ENCODE results near the gene TREML1. TPM values are rescaled to one million over a fixed set of nuclear protein-coding genes. Genes with fewer than 3 reads are reported as not detected.

TREML1 gene
- total RNA-seq, 1 donor, result not detected

GRCh38 chr6:41182069-41183034 is 28.2 kb upstream of the TREML1 start:
- Histone ChIP-seq H3K79me2 (ENCODE audit: insufficient read depth, low read length) (no peaks in the 10 kb centered on the region), H3K9me3 (ENCODE audit: low read depth, low read length) (no peaks in the 10 kb centered on the region), H3K27me3 (ENCODE audit: insufficient read depth, low read length) (no peaks in the 10 kb centered on the region), H3K4me3 (ENCODE audit: insufficient read depth, low read length) (no peak overlapping the region), H3K4me2 (ENCODE audit: insufficient read depth, low read length) (no peak overlapping the region), H4K20me1 (ENCODE audit: insufficient read depth, low read length) (no peaks in the 10 kb centered on the region), H2AFZ (ENCODE audit: low read length) (no peak overlapping the region), H3K36me3 (ENCODE audit: insufficient read depth, low read length) (no peaks in the 10 kb centered on the region), H3K4me1 (ENCODE audit: insufficient read depth, low read length) (no peaks in the 10 kb centered on the region), H3K27ac (ENCODE audit: low read depth, low read length) (no peak overlapping the region)
- peak; percentile 89 for DNase-seq (ENCODE audit: insufficient read length, low spot score, missing footprints)
- TF ChIP-seq CTCF (IDR thresholded peaks at IDR 0.05; ENCODE audit: extremely low read depth, low read depth, low read length), result peak; percentile 78

GRCh38 chr6:41181566-41181965 is 27.4 kb upstream of the TREML1 start:
- no peak for DNase-seq (ENCODE audit: insufficient read length, low spot score, missing footprints)
- no peaks in the 10 kb centered on the region for H3K79me2 ChIP-seq (ENCODE audit: insufficient read depth, low read length)

GRCh38 chr6:41179163-41179562 is 25.0 kb upstream of the TREML1 start:
- Histone ChIP-seq H3K36me3 (ENCODE audit: insufficient read depth, low read length) (no peaks in the 10 kb centered on the region), H3K79me2 (ENCODE audit: insufficient read depth, low read length) (no peaks in the 10 kb centered on the region), H3K27ac (ENCODE audit: low read depth, low read length) (no peak overlapping the region), H3K4me2 (ENCODE audit: insufficient read depth, low read length) (no peak overlapping the region), H3K4me3 (ENCODE audit: insufficient read depth, low read length) (no peak overlapping the region), H3K27me3 (ENCODE audit: insufficient read depth, low read length) (no peaks in the 10 kb centered on the region), H3K9me3 (ENCODE audit: low read depth, low read length) (no peaks in the 10 kb centered on the region), H2AFZ (ENCODE audit: low read length) (no peak overlapping the region), H4K20me1 (ENCODE audit: insufficient read depth, low read length) (no peaks in the 10 kb centered on the region), H3K4me1 (ENCODE audit: insufficient read depth, low read length) (no peaks in the 10 kb centered on the region)
- no peak for TF ChIP-seq CTCF (IDR thresholded peaks at IDR 0.05; ENCODE audit: extremely low read depth, low read depth, low read length)
- no peak for DNase-seq (ENCODE audit: insufficient read length, low spot score, missing footprints)

More at GRCh38 chr6:41181566-41181965, 27.4 kb upstream of the TREML1 start:
- no peak for TF ChIP-seq CTCF (IDR thresholded peaks at IDR 0.05; ENCODE audit: extremely low read depth, low read depth, low read length)
- Histone ChIP-seq H3K4me1 (ENCODE audit: insufficient read depth, low read length) (no peaks in the 10 kb centered on the region), H3K27ac (ENCODE audit: low read depth, low read length) (no peak overlapping the region), H3K4me3 (ENCODE audit: insufficient read depth, low read length) (no peak overlapping the region), H3K27me3 (ENCODE audit: insufficient read depth, low read length) (no peaks in the 10 kb centered on the region), H3K4me2 (ENCODE audit: insufficient read depth, low read length) (no peak overlapping the region), H3K9me3 (ENCODE audit: low read depth, low read length) (no peaks in the 10 kb centered on the region), H2AFZ (ENCODE audit: low read length) (no peak overlapping the region), H3K36me3 (ENCODE audit: insufficient read depth, low read length) (no peaks in the 10 kb centered on the region), H4K20me1 (ENCODE audit: insufficient read depth, low read length) (no peaks in the 10 kb centered on the region)

- Histone ChIP-seq H4K20me1 (ENCODE audit: insufficient read depth, low read length) (no peaks in the 10 kb centered on the region), H3K27me3 (ENCODE audit: insufficient read depth, low read length) (no peaks in the 10 kb centered on the region), H3K36me3 (ENCODE audit: insufficient read depth, low read length) (no peaks in the 10 kb centered on the region), H2AFZ (ENCODE audit: low read length) (no peak overlapping the region), H3K79me2 (ENCODE audit: insufficient read depth, low read length) (no peaks in the 10 kb centered on the region), H3K4me1 (ENCODE audit: insufficient read depth, low read length) (no peaks in the 10 kb centered on the region), H3K27ac (ENCODE audit: low read depth, low read length) (no peak overlapping the region), H3K4me3 (ENCODE audit: insufficient read depth, low read length) (no peak overlapping the region), H3K4me2 (ENCODE audit: insufficient read depth, low read length) (no peak overlapping the region), H3K9me3 (ENCODE audit: low read depth, low read length) (no peaks in the 10 kb centered on the region)
- DNase-seq (ENCODE audit: insufficient read length, low spot score, missing footprints), result no peak
- TF ChIP-seq CTCF (IDR thresholded peaks at IDR 0.05; ENCODE audit: extremely low read depth, low read depth, low read length), result no peak
These were observed 23.5 kb upstream of the TREML1 start for GRCh38 chr6:41177695-41178094.

Data from osteoblast (primary cell).